Hepatocyte (in vitro differentiated cells): ENCODE results near the gene CXCR4. TPM values are rescaled to one million over a fixed set of nuclear protein-coding genes. Genes with fewer than 3 reads are reported as not detected.

Experiments used
- DNase-seq: peaks from one replicate; pipeline ENCODE4 v3.0.0-alpha.2; 2016; ENCODE audit warnings: low spot score
- H2AFZ ChIP-seq: fragments of 200-600 bp; sonication (generic); 2 replicates; pipeline ENCODE4 v1.6.0; 2016; ENCODE audit warnings: antibody characterized with exemption, mild to moderate bottlenecking
- H3K27ac ChIP-seq: fragments of 200-600 bp; sonication (generic); 2 replicates; pipeline ENCODE4 v1.5.1; 2016; ENCODE audit warnings: mild to moderate bottlenecking
- H3K27me3 ChIP-seq: fragments of 200-600 bp; sonication (generic); 2 replicates; pipeline ENCODE4 v1.6.1; 2016
- H3K36me3 ChIP-seq: fragments of 200-600 bp; sonication (generic); replicated peaks from 2 replicates; pipeline ENCODE4 v1.5.1; 2016; ENCODE audit warnings: low read depth; ENCODE audit not compliant: insufficient read depth
- H3K4me1 ChIP-seq: fragments of 200-600 bp; sonication (generic); 2 replicates; pipeline ENCODE4 v1.5.1; 2016; ENCODE audit warnings: mild to moderate bottlenecking, moderate library complexity; ENCODE audit not compliant: insufficient read depth
- H3K4me2 ChIP-seq: fragments of 200-600 bp; sonication (generic); 2 replicates; pipeline ENCODE4 v1.6.0; 2016
- H3K4me3 ChIP-seq: fragments of 200-600 bp; sonication (generic); 2 replicates; pipeline ENCODE4 v1.5.1; 2016; ENCODE audit warnings: mild to moderate bottlenecking
- H3K79me2 ChIP-seq: fragments of 200-600 bp; sonication (generic); 2 replicates; pipeline ENCODE4 v1.6.0; 2017; ENCODE audit warnings: mild to moderate bottlenecking
- H3K9me2 ChIP-seq: fragments of 200-600 bp; sonication (generic); replicated peaks from 2 replicates; pipeline ENCODE4 v1.6.0; 2017; ENCODE audit warnings: mild to moderate bottlenecking; ENCODE audit not compliant: insufficient read depth
- H3K9me3 ChIP-seq: fragments of 200-600 bp; sonication (generic); 2 replicates; pipeline ENCODE4 v1.5.1; 2016; ENCODE audit warnings: low read depth, mild to moderate bottlenecking
- H4K20me1 ChIP-seq: fragments of 200-600 bp; sonication (generic); 2 replicates; pipeline ENCODE4 v1.6.0; 2016; ENCODE audit warnings: mild to moderate bottlenecking; ENCODE audit not compliant: insufficient read depth, poor library complexity, severe bottlenecking
- CTCF ChIP-seq: fragments of 200-600 bp; sonication (generic); IDR thresholded peaks from 2 replicates; pipeline ENCODE4 v1.5.1; 2016; ENCODE audit warnings: antibody characterized with exemption, mild to moderate bottlenecking; ENCODE audit not compliant: poor library complexity
- EZH2 ChIP-seq: fragments of 200-600 bp; sonication (generic); IDR thresholded peaks from 2 replicates; pipeline ENCODE4 v1.6.1; 2016; ENCODE audit warnings: antibody characterized with exemption, mild to moderate bottlenecking, borderline replicate concordance
- EZH2phosphoT487 ChIP-seq: fragments of 200-600 bp; sonication (generic); IDR thresholded peaks from one replicate; pipeline ENCODE4 v1.6.1; 2018; ENCODE audit warnings: antibody characterized with exemption, mild to moderate bottlenecking, low read depth, moderate library complexity; ENCODE audit not compliant: unreplicated experiment, severe bottlenecking
- WGBS: methylation state at CpG from one replicate; pipeline ENCODE4 v1.1.6; 2016; ENCODE audit warnings: low lambda C conversion rate; ENCODE audit errors: missing lambda C conversion rate; 5-methylcytosine and 5-hydroxymethylcytosine counted together
- polyA plus RNA-seq: library from polyadenylated mRNA; unstranded; fragments of >200 nt; fragmentation: Nextera tagmentation; extraction: Ambion mirVana; gene quantifications from 2 replicates; pipeline ENCODE4 v1.2.1, GENCODE V29; 2016
- total RNA-seq: library from RNA; depleted of rRNA; stranded (reverse); fragments of >200 nt; gene quantifications from 2 replicates; pipeline ENCODE4 v1.2.3, GENCODE V29; 2014

CXCR4 gene
- total and polyA plus RNA-seq, 2 experiments from 2014 or later: 3.8 to 6.2 TPM

- TF ChIP-seq CTCF (no peak), EZH2phosphoT487 (no peak), EZH2 (no peak)
- Histone ChIP-seq H3K4me2 (no peak overlapping the region), H3K36me3 (no peaks in the 10 kb centered on the region), H4K20me1 (no peaks in the 10 kb centered on the region), H3K4me3 (no peak overlapping the region), H3K4me1 (peaks cover 10% of the 10 kb centered on the region), H3K9me3 (no peaks in the 10 kb centered on the region), H3K27ac (no peak overlapping the region), H3K27me3 (no peaks in the 10 kb centered on the region), H3K79me2 (no peaks in the 10 kb centered on the region), H3K9me2 (no peaks in the 10 kb centered on the region), H2AFZ (no peak overlapping the region)
- DNase-seq: no peak
- whole genome bisulfite sequencing: 71% methylated on average over 11 of the region's 11 CpGs
These were observed 49.9 kb downstream of the CXCR4 start for GRCh38 chr2:136067897-136068580.

GRCh38 chr2:136067459-136067858 lies 50.5 kb downstream of the CXCR4 start:
- H3K27ac ChIP-seq: no peak overlapping the region
- H2AFZ ChIP-seq: no peak overlapping the region
- WGBS: 75% methylated on average over 10 of the region's 10 CpGs
- H3K9me2 ChIP-seq: no peaks in the 10 kb centered on the region
- no peak overlapping the region for H3K4me2 ChIP-seq
- no peak overlapping the region for H3K4me3 ChIP-seq
- H3K79me2 ChIP-seq: no peaks in the 10 kb centered on the region
- peaks cover 10% of the 10 kb centered on the region for H3K4me1 ChIP-seq
- TF ChIP-seq EZH2 (no peak), EZH2phosphoT487 (no peak), CTCF (no peak)
- H4K20me1 ChIP-seq: no peaks in the 10 kb centered on the region
- no peaks in the 10 kb centered on the region for H3K36me3 ChIP-seq
- H3K27me3 ChIP-seq: no peaks in the 10 kb centered on the region
- no peak for DNase-seq
- no peaks in the 10 kb centered on the region for H3K9me3 ChIP-seq

GRCh38 chr2:136065907-136066306 lies 52.0 kb downstream of the CXCR4 start:
- WGBS: 59% methylated on average over 3 of the region's 3 CpGs

More at GRCh38 chr2:136065907-136066306, 52.0 kb downstream of the CXCR4 start:
- H3K4me1 ChIP-seq: peaks cover 10% of the 10 kb centered on the region
- H3K36me3 ChIP-seq: no peaks in the 10 kb centered on the region
- H3K9me3 ChIP-seq: no peaks in the 10 kb centered on the region
- DNase-seq: peak; percentile 19
- no peaks in the 10 kb centered on the region for H3K79me2 ChIP-seq
- H4K20me1 ChIP-seq: no peaks in the 10 kb centered on the region
- H3K27me3 ChIP-seq: no peaks in the 10 kb centered on the region
- peak overlapping the region; percentile 65 for H3K27ac ChIP-seq
- no peak overlapping the region for H3K4me3 ChIP-seq
- no peaks in the 10 kb centered on the region for H3K9me2 ChIP-seq
- TF ChIP-seq EZH2phosphoT487: no peak
- TF ChIP-seq EZH2: no peak
- no peak for TF ChIP-seq CTCF
- H2AFZ ChIP-seq: no peak overlapping the region
- H3K4me2 ChIP-seq: peak overlapping the region; percentile 67
